HG03469 (cell line): ENCODE measurements around the gene MAP1LC3B2.

Experiments
- ATAC-seq: cut with Tn5 transposase; IDR thresholded peaks from one replicate; pipeline ENCODE4 v1.9.1; 2021; ENCODE audit warnings: mild to moderate bottlenecking, moderate library complexity, moderate number of reproducible peaks; ENCODE audit not compliant: unreplicated experiment

The MAP1LC3B2 gene

DNA sequence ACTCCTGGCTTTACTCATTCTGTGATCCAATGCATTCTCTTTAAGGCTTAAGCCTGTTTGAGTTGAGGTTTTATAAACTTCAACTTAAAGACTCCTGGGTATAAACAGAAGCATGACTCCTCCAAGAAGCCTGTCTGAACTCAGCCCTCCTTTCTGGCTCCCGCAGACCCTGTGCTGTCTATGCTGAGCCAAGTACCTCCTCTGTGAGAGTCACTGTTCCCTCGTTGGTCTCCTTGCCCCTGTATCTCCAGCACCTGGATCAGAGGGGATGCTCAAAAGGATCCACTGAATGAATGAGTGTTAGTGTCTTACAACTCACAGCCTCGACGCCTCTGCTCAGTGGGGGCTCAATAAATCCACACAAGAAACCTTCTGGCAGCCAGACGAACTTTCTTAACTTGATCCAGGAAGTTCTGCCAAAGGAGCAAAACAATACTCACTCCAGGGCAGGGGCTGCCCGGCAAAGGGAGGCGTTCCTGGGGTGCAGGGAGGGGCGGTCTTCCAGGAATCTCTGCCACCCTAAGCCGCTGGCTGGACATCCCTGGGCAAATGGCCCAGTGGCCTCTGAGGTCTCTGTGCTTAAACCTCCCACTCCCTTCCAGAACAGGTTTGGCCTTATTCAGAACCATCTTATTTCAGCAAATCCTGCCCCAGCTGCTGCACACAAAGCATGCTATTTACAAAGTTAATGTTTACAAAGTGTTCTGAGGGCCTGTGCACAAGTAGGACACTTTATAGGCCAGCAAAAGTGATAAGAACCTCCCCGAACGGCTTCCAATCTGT is 32.9 kb downstream of the MAP1LC3B2 start:
- ATAC-seq = no peak

GRCh38 chr12:116592731-116593130 is 33.5 kb downstream of the MAP1LC3B2 start:
- no peak for ATAC-seq

DNA sequence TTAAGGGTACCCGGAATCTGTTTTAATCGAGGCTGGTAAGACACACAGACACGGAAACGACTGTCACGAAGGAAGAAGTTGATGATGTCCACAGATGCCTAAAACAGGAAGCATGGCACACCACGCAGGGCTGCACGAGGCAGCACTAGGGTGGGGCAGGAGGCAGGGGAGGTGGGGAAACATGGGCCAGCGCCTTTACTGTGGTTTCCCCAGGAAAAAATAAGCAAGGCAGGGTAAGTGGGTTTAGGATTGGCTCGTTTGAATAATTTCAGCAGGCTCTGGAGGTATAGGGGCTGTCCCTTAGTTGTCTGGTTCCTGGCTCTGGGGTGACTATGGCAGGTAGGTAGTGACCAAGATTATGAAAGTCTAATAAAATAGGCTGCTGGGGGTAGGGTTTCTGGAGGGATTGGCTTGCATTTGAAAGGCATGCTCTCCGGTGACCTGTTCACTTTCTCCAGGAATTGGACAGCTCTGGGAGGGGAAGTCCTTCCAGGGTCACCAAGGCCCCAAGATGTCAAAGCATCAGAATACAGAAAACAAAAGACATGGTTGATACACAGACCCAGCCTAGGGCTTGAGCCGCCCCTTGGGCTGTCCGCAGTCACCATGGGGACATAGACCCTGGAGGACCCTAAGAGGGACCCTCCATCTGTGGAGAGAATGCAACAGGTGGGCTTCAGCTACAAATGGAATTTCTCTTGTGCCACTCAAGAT is 35.3 kb downstream of the MAP1LC3B2 start:
- ATAC-seq = no peak

- ATAC-seq = no peak
Measured at GRCh38 chr12:116595186-116595585, 36.0 kb downstream of the MAP1LC3B2 start.

DNA sequence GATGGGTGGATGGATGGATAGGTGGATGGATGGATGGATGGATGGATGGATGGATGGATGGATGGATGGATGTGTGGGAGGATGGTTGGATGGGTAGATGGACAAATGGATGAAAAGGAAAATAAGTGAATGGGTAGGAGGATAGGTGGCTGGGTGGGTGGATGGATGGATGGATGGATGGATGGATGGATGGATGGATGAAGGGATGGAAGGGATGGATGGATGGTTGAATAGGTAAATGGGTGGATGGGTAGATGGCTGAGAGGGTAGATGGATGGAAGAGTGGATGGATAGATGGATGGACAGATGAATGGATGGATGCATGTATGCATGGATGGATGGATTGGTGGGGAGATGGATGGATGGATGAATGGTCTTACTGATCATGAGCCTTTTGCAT is 36.5 kb downstream of the MAP1LC3B2 start:
- ATAC-seq = no peak

- no peak for ATAC-seq
Measured at GRCh38 chr12:116597886-116598285, 38.7 kb downstream of the MAP1LC3B2 start.

DNA sequence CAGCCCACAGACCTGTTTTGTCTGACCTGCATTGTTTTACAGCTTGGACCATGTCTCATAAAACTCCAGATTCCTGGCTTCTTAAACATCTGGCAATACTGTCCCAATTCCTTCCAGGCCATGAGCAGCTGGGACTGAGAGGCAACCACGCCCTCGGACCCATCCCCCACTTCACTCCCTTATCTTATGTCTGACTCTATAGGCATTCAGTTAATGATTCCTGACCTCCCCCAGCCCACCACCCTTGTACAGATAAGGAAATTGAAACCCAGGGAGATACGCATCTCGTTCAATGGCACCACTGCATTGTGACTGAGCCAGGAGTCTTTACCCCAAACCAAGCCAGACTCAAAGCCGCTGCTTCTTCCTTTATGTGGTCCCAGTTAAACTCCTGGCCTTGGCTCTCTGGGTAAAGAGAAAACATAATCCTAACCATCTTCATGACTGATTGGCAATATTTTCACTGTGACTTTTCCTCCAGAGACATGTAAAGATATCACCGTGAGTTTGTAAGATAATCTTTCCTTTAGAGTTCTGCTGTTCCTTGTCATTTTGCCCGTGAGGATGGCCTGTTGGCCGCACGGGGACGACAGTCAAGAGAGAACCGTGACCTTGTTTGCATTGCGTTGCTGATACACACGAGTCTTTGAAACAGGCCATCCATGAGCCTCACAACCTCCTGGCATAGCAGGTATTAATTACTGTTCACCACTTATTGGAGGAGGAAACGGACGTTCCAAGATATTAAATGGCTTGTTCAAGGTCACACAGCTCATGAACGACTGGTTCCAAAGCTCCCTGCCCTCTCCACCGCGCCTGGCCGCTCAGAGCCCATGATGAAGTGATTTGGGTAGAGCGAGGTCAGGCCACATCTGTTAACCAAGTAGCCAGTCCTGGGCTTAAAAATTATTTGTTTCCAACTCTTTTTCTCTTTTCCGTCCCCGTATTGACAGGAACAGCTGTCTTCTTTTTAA is 39.4 kb downstream of the MAP1LC3B2 start:
- no peak for ATAC-seq

- no peak for ATAC-seq
Measured at GRCh38 chr12:116599285-116600136, 40.3 kb downstream of the MAP1LC3B2 start.

DNA sequence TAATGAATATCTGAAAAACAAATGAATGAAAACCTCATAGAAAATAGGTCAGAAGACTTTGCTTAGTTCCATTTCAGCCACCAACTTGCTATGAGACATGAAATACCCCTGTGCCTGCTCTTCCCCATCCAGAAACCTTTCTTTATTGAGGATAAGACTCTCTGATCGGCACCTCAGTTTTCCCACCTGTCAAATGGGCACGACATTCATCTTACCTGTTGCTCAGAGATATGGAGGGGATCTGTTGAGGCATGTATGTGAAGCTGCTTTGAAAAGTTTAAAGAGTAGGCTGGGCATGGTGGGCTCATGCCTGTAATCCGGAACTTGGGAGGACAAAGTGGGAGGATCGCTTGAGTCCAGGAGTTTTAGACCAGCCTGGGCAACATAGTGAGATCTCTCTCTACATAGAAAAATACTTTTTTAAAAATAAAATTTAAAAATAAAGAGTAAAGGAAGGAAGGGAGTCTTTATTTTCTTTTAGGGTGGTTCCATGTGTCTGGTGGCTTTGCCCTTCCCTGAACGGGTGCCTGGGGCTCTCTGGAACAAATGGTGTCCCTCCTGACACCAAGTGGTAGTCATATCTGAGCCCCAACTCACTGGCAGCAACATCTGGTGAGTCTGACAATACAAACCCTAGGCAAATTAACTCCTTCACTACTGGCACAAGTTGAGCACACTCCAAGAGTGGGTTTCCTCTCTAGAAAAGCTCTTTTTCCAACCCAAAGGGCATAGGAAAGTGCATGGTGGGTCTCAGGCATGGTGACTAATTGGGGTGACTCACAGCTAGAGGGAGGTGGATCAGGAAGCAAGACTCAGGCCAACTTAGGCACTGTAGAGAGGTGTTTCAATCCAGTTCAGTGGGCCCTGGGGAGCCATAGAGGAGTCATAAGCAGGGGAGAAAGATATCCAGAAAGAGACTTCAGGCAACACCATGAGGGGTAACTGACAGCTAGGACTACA is 42.1 kb downstream of the MAP1LC3B2 start:
- no peak for ATAC-seq

GRCh38 chr12:116601933-116602810 is 43.0 kb downstream of the MAP1LC3B2 start:
- no peak for ATAC-seq

DNA sequence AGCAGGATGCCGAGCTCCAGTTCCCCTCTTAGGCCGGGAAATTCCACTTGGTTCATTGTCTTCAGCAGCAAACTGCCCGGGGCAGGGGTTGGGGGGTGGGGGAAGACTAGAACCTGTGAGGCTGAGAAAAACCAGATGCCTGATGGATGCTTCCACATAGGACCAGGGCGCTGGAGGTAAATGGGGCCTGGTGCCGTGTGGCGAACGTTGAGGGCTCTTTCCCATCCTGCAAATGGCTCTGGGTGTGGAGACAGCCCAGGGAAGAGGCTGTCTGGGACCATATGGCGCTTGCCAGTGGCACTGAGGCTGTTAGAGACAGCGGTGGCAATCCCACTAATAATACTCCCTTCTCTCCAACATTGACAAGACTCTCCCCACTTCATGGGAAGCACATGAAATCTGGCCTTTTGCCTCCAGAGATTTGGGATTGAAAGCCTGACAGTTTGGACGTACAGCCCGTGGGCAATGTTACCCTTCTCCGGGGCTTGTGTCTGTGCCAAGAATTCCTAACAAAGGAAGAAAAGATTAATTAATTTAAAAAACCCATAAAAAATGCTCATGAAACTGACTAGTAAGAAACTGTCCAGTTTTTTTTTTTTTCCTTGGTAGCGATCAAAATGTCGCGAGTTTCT is 44.5 kb downstream of the MAP1LC3B2 start:
- ATAC-seq = no peak

- no peak for ATAC-seq
Measured at GRCh38 chr12:116604178-116604895, 45.2 kb downstream of the MAP1LC3B2 start.

DNA sequence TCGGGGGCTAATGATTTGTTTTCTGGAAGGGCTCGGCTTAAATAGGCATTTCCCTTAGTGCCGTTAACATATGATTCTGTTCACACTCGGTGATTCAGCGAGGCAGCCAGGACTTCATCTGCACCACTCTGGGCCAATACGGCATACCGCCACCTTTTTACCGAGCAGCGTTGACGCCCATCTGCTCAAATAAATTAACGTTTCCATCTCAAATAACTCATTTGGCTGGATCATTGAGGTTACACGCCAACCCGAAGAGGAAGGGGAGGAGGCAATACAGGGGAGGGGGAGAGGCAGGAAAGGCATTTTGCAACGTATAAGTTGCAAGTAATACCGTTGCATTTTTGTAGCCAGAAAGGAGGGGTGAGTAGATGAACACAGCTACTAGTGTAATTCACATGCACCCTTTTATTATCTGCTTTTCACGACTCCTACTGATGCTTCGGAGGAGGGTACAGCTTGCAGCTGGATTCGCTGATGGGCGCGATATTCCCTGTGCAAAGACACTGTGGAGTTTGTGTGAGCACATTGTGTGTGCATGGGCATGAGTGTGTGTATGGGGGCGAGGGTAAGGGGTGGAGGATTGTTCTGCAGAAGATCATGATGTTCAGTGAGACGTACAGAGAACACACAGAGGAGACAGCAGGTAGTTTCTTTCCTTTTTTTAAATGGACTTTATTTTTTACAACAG is 45.9 kb downstream of the MAP1LC3B2 start:
- no peak for ATAC-seq

DNA sequence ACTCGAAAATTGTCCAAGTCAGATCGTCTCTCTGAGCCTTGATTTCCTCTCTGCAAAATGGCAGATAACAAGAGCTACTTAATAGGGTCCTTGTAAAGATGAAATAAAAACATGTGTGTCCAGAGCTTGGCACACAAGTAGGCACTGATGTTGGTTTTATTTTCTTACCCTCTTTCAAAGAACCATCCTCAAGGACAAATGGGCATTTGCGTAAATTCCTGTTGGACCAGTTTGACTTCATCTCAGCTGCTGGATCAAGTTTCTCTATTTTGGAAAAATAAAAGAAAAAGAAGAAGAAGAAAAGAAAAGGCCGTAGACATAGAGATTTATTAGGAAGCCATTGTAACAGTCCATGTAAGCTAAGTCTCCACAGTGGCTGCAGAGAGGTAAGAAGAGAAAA is 47.2 kb downstream of the MAP1LC3B2 start:
- no peak for ATAC-seq

DNA sequence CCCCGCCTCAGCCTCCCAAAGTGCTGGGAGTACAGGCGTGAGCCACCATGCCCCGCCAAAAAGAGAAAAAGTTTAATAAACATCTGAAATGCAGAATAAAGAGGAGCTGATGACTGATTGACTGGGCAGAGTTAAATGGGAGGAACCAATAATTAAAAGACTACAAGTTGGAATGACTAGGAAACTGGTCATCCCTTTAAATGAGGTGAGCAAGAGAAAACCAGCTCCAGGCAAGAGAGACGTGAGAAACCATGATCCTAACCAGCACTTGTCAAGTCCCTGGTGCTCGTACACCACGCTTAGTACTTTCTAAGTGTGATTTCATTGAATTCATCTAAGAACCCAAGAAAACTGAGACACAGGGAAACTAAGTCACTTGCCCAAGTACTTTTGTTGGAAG is 47.9 kb downstream of the MAP1LC3B2 start:
- ATAC-seq = no peak

DNA sequence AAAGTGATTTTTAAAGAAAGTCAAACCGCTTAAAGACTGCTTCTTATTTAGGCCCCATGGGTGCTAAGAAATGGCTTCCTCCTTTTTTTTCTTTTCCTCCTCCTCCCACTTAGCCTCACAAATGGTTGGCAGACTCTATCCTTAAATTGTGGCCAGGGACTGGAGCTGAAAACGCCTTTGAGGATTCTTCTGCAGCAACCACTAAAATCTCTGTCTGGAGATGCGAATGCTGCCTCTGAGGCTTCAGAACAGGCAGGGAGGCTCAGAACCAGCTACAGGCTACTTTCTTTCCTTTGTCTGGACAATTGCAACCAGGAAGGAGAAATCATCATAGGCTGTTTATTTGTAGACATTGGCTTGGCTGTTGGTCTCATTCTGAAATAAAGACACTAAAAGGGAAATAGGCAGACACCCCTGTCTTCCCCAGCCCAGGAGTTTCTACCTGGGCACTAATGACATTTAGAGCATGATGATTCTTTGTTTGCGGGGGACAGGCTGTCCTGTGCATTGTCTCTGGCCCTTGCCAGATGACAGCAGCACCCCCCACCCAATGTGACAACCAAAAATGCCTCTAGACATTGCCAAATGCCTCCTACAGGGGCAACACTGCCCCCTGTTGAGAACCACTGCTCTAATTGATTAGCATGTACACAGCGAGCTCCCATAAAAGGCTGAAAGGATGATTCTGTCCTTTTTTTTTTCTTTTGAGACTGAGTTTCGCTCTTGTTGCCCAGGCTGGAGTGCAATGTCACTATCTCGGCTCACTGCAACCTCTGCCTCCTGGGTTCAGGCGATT is 50.3 kb downstream of the MAP1LC3B2 start:
- no peak for ATAC-seq
